NCI-H2196 treated with DMSO at 0.1 percent for 48 hours (cell line): ENCODE results near the gene CDRT4.

Experiments used
- DNase-seq: peaks from one replicate; lab custom pipeline; 2025; ENCODE audit not compliant: unreplicated experiment; lab: John Stamatoyannopoulos, UW

Gene CDRT4

DNA sequence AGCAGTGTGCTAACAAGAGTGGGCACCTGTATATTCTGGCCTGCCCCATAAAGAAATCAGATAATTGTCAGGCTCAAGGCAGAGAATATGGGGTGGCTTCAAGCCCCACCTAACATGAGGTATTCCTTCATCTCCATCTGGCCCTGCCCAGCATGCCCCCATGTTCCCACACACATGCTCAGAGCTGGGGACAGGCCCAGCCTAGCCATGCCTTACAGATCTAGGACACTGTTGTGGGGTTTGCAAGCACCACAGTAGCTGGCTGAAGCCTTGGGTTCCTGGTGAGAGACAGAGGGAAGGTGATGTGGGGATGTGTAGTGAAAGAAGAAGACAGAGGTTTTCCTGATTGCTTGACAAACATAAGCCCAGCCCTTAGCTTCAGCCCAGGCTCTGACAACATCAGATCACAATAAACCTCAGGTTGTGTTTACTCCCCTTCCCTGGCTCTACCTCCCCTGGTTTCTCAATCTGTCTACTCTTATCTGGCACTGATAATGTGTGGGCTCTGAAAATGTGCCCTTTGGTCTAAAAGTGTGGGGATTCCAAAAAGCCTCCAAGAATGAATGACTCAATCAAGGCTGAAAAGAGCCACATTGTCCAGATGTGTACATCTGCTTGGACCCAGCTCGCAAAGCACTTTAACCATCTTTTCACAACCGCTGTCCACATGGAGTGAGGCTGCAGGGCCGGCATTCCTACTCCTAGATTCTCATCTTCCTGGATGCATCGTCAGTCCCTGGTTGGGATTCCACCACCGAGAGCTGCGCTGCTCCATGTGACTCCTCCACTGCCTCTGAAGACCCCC, 34.4 kb downstream of the CDRT4 start:
- no peak for DNase-seq

DNA sequence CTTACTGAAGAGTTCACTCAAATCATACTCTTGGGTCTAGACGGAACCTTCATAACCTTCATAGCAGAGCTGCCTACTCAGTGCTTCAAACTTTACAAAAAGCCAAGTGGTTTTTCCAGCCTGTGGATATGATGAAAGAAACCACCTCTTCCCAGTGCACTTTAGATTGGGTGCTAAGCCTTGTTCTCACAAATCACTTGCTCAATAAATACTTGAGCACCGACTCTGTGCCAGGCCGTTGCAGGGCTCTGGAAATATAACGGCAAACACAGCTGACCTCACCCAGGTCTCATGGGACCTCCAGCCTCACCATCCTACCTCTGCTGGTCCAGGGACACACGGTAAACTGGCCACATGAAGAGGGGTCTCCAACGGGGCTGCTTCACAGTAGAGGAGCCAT, 35.7 kb downstream of the CDRT4 start:
- no peak for DNase-seq

GRCh38 chr17:15431196-15431595, 36.2 kb downstream of the CDRT4 start:
- no peak for DNase-seq

- DNase-seq: no peak
Observed at GRCh38 chr17:15424521-15424920, 42.9 kb downstream of the CDRT4 start.

DNA sequence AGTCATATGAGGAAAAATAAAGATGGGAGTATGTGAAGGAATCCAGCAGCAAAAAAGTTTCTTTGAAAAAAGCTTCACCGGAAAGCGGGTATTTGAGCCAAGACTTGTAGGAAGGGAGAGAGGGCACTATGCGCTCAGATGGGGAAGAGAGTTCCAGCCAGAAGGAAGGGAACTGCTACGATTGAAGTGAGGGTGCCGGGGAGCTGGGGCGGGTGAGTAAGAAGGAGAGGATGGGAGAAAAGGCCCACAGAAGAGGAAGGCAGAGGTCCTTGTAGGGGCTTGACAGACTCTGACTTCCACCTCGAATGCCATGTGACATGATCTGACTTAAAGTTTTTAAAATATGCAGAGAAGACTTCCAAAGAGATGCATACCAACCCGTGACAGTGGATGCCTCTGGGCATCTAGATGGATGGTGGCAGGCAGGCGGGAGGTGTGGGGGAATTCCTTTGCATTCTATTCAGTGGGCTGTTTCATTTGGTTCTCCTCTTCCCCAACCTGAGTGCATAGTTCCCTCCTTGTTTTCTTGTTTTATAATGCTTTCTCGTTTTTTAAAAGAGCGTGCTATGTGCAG, 44.9 kb downstream of the CDRT4 start:
- no peak for DNase-seq

DNA sequence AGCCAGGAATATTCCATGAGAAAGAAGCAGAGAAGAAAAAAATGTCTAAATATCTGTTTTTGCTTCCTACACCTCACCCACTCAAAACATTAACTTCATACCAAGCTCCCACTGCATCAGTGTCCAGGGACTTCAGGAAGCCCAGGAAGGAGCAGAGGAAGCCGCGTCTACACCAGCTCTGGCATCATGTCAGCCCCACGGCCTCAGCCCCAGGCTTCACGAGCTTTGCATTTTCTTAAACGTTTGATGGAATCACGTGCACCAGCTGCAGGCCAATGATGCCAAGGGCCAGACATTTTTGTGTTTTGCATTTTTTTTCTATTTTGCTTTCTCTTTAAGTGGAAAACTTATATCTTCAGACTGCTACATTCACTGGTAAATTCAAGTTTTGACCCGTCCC, 48.6 kb downstream of the CDRT4 start:
- no peak for DNase-seq

- no peak for DNase-seq
Observed at GRCh38 chr17:15414532-15415306, 52.7 kb downstream of the CDRT4 start.

DNA sequence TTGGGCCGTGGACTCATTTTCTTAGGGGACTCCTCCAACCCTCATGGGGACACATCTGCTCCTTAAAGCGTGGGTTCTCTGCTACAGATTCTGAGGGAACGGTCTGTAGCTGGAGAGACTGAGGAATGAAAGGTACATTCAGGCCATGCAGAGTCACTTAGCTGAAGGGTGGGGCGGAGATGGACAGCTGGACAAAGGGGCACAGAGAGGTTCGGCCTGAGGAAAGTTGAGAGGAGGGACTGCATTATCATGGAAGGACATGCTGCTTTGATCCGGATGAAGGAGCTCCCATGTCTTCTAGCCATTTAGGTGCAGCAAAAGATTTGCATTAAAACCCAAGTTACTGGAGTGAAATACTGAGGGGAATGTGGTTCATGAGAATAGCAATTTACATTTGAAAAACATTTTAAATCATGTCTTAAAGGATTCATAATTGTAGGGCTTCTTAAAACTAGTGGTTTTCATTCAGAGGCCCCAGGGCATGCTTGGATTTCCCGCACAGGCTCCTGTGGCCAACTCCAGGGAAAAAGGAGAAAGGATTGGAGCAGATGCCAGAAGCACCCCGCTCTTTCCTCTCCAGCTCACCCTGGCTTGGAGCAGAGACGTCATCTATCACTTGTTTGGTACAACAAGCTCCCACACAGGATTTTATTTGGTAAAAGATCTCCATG, 54.2 kb downstream of the CDRT4 start:
- DNase-seq: no peak

DNA sequence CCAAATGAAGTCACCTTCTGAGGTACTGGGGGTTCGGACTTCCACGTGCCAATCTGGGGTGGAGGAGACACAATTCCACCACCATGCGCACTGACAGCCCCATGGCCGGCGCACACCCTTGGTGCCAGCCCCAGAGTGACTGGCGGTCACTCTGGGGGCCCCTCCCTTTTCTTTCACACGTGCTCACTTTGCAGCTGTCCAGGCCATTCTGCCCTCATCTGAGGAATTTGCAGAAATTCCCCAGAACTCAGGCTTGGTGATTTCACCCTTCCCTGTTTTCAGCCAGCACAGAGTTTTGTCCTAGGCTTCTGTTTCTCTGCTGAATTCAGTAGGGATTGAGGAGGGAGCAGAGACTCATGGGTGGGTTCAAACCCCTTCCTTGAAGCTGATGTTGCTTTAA, 54.8 kb downstream of the CDRT4 start:
- no peak for DNase-seq

DNA sequence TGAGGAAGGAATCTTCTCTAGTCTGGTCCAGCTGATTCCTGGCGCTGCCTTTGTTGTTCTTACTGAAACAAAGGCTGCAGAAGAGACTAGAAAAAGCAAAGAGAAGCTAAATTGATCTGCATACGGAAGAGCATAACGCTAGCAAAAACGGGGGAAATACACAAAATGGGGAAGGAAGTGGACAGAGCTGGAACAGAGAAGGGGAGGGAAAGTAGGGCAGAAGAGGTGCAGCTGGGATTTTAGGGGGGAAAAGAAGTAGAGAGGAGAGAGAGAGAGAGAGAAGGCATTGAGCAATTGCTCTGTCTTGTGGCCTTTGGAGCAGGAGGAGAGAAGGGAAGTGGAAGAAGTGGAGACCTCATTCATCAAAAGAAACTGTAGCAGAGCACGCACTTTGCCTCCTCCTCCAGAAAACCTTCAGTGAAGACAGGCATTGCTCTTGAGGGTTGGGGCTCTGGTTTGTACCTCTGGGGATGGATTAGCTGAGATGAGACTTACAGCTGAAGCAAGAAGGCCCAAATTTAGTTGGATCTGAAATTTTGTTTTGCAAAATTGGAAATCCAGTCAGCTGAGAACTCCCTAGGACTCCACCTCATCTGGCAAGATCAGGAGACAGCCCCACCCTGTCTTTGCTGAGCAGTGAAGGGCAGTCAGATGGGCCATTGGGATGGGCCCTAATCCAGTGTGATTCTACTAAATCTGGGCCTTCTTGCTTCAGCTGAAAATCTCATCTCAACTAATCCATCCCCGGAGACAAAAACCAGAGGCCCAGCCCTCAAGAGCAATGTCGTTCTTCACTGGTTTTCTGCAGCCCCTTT, 55.8 kb downstream of the CDRT4 start:
- no peak for DNase-seq

- DNase-seq: no peak
Observed at GRCh38 chr17:15409721-15410250, 57.6 kb downstream of the CDRT4 start.

GRCh38 chr17:15408803-15409202, 58.6 kb downstream of the CDRT4 start:
- no peak for DNase-seq

DNA sequence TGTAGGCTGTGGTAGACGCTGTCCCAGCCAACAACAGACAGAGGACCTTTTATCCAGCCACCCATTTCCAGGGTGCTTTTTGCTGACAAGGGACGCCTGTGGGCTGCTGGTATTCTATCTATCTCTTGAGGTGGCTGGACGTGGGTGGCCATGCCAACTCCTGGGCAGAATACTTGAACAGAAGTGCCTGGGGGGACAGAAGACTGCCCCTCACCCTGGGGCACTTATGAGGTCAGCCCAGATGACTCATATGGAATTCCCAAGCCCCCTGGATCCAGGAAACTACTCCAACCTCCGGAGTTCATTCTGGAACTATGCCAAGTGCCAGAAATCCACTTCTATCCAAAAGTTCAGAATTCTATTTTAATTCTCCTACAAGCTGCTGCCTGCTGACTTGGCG, 61.3 kb downstream of the CDRT4 start:
- no peak for DNase-seq

DNA sequence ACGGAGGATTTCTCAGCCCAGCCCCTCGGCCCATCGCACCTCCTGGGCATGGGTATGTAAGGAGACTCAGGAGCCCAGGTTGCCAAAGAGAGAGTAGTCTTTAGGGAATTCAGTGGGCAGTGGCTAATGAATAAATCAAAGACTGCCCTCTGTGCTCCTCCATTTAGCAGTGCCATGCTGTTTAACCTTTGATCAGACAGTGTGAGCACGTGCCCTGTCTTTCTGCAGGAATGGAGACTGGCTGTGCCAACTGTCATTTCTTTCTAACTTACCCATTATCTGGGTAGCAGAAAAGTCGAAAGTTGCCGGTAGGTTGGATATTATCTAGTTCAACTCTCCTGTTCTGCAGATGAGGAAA, 62.4 kb downstream of the CDRT4 start:
- DNase-seq: no peak

DNA sequence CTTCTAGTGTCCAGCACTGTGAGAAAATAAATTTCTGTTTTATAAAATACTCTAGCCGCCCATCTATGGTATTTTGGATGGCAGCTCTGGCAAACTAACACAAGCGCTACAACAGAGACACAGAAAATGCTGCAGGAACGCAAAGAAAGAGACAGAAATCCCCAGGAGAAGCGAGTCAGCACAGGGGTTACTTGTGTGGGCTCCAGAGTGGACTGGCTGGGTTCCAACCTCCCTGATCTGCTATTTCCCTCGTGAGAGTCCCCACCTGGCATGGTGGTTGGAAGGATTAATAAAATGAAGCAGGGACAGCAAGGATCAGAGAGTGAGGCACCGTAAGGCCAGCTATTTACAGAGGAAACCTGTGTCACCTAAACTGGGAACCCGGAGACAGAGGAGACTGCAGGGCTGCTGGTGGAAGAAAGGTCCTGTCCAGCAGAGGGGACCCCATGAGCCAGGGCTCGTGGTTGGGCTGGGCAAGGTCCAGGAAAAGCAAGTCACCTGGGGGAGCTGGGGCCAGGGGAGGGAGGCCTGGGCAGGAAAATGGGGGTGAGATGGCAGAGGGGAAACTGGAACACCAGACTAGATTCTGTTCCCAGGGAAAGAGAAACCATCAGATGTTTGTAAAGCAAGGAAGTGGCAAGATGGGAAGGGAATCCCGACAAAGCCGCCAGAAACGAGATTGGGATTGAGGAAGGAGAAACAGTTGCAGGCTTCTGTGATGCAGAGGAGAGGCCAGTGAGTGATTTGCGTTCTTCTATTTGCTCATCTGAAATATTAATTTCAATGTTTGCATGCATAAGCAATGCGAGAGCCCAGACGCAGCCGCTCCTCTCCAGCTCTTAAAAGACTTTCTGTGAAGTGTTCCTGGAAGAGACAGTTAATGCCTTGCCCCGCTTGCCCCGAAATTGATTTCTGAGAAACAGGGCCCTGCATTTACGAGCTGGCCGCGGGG, 63.0 kb downstream of the CDRT4 start:
- no peak for DNase-seq

DNA sequence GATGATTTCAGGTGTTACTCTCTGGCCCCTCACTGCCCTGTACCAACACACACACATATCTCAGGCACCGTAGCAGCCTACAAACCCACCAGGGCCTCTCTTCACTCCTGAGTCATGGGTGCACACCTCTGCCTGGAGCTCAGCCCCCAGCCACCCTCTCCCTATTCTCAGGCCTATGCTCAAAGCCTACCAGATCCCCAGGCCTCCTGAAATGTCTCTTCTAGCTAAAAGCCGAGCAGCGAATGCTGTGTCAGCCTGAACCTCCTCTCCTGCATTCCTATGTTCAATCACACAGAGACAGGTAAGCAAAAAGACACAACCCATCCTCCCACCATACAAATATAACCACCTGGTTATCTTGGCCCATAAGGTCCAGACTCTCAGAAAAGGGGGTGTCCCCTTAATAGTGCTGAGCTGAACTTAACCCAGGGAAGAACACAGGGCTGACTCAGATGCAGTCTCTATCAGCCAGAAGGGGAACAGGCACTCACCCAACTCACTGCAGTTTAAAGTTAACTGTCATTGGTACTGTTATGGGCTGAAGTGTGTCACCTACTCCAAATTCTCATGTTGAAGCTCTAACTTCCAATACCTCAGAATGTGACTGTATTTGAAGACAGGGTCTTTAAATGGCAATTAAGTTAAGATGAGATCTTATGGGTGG, 64.0 kb downstream of the CDRT4 start:
- DNase-seq: no peak

GRCh38 chr17:15399443-15399842, 68.0 kb downstream of the CDRT4 start:
- no peak for DNase-seq

DNA sequence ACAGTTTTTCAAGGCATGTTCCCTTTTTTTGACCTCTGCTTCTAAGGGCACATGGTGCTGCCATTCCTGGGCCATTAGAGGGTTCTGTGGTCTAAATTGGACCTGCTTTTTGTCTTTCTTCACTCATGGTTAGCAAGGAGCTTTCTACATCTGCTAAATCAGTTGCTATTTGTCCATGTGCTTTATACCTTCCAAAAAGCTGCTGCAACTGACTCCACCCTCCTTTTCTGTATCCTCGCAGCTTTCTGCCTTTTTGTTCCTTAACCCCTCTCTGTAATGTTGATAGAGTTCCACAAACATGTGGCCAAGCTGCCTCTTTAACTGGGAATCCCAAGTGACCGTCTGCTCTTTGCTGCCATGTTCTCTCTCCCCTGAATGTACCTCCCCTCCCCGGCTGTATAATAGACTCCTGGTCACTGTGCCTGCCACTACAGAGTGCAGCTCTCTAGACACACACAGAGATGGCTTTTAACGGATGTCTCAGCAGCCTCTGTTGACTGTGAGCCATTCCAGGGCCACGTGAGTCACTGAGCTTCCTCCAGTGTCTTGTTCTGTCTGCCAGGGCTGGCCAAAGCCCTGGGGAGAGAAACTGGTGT, 68.6 kb downstream of the CDRT4 start:
- no peak for DNase-seq

- DNase-seq: peak; percentile 2
Observed at GRCh38 chr17:15398291-15398690, 69.1 kb downstream of the CDRT4 start.
